ENCODE data around the gene ERCC4.

The ERCC4 gene

GRCh38 chr16:13948086-13948485 is 28.1 kb downstream of the ERCC4 start:
- H3K36me3 ChIP-seq (ENCODE audit: insufficient read depth, low read length): peaks cover 36% of the 10 kb centered on the region
- no peaks in the 10 kb centered on the region for H3K4me1 ChIP-seq (ENCODE audit: insufficient read depth, low read length)
- no peak overlapping the region for H3K27ac ChIP-seq (ENCODE audit: low read depth, low read length)
- no peak overlapping the region for H3K9ac ChIP-seq (ENCODE audit: low read depth, low read length)
- no peak overlapping the region for H3K4me3 ChIP-seq (ENCODE audit: low read length)
- H3K27me3 ChIP-seq (ENCODE audit: insufficient read depth, low read length): no peaks in the 10 kb centered on the region
- no peaks in the 10 kb centered on the region for H3K9me3 ChIP-seq (ENCODE audit: insufficient read depth, low read depth, low read length)
- 95% methylated on average over 8 of the region's 9 CpGs for WGBS

- H3K4me3 ChIP-seq (ENCODE audit: low read length): no peak overlapping the region
- WGBS: 94% methylated on average over 4 of the region's 5 CpGs
- H3K4me1 ChIP-seq (ENCODE audit: insufficient read depth, low read length): peaks cover 8% of the 10 kb centered on the region; the same call in 1 of the 2 replicates
Observed at GRCh38 chr16:13950821-13951547, 31.0 kb downstream of the ERCC4 start.

GRCh38 chr16:13951611-13952010 is 31.7 kb downstream of the ERCC4 start:
- peaks cover 14% of the 10 kb centered on the region for H3K4me1 ChIP-seq (ENCODE audit: insufficient read depth, low read length)
- no peak overlapping the region for H3K4me3 ChIP-seq (ENCODE audit: low read length)
- H3K27ac ChIP-seq (ENCODE audit: low read depth, low read length): no peak overlapping the region
- no peaks in the 10 kb centered on the region for H3K9me3 ChIP-seq (ENCODE audit: insufficient read depth, low read depth, low read length)
- no peak overlapping the region for H3K9ac ChIP-seq (ENCODE audit: low read depth, low read length)
- H3K27me3 ChIP-seq (ENCODE audit: insufficient read depth, low read length): no peaks in the 10 kb centered on the region
- H3K36me3 ChIP-seq (ENCODE audit: insufficient read depth, low read length): peaks cover 12% of the 10 kb centered on the region
- 91% methylated on average over 1 of the region's 3 CpGs for WGBS

More at GRCh38 chr16:13950821-13951547, 31.0 kb downstream of the ERCC4 start:
- Histone ChIP-seq H3K27me3 (ENCODE audit: insufficient read depth, low read length) (no peaks in the 10 kb centered on the region), H3K27ac (ENCODE audit: low read depth, low read length) (no peak overlapping the region), H3K36me3 (ENCODE audit: insufficient read depth, low read length) (peaks cover 19% of the 10 kb centered on the region), H3K9ac (ENCODE audit: low read depth, low read length) (no peak overlapping the region), H3K9me3 (ENCODE audit: insufficient read depth, low read depth, low read length) (no peaks in the 10 kb centered on the region)

GRCh38 chr16:13953501-13953900 is 33.5 kb downstream of the ERCC4 start:
- Histone ChIP-seq H3K9me3 (ENCODE audit: insufficient read depth, low read depth, low read length) (no peaks in the 10 kb centered on the region), H3K4me3 (ENCODE audit: low read length) (no peak overlapping the region), H3K27ac (ENCODE audit: low read depth, low read length) (no peak overlapping the region), H3K27me3 (ENCODE audit: insufficient read depth, low read length) (no peaks in the 10 kb centered on the region), H3K36me3 (ENCODE audit: insufficient read depth, low read length) (peaks cover 4% of the 10 kb centered on the region), H3K9ac (ENCODE audit: low read depth, low read length) (no peak overlapping the region), H3K4me1 (ENCODE audit: insufficient read depth, low read length) (peaks cover 32% of the 10 kb centered on the region)
- 88% methylated on average over 2 of the region's 2 CpGs for whole genome bisulfite sequencing

- Histone ChIP-seq H3K4me3 (ENCODE audit: low read length) (no peak overlapping the region), H3K4me1 (ENCODE audit: insufficient read depth, low read length) (peaks cover 32% of the 10 kb centered on the region), H3K27me3 (ENCODE audit: insufficient read depth, low read length) (no peaks in the 10 kb centered on the region), H3K9ac (ENCODE audit: low read depth, low read length) (peak overlapping the region; percentile 33; the same call in 1 of the 2 replicates), H3K9me3 (ENCODE audit: insufficient read depth, low read depth, low read length) (no peaks in the 10 kb centered on the region), H3K36me3 (ENCODE audit: insufficient read depth, low read length) (no peaks in the 10 kb centered on the region), H3K27ac (ENCODE audit: low read depth, low read length) (peak overlapping the region; percentile 74)
- 55% methylated on average over 13 of the region's 14 CpGs for WGBS
Observed at GRCh38 chr16:13956635-13957196, 36.8 kb downstream of the ERCC4 start.

GRCh38 chr16:13957197-13958078 is 37.5 kb downstream of the ERCC4 start:
- Histone ChIP-seq H3K9me3 (ENCODE audit: insufficient read depth, low read depth, low read length) (no peaks in the 10 kb centered on the region), H3K4me1 (ENCODE audit: insufficient read depth, low read length) (peaks cover 32% of the 10 kb centered on the region), H3K27me3 (ENCODE audit: insufficient read depth, low read length) (no peaks in the 10 kb centered on the region), H3K27ac (ENCODE audit: low read depth, low read length) (peak overlapping the region; percentile 74), H3K36me3 (ENCODE audit: insufficient read depth, low read length) (no peaks in the 10 kb centered on the region), H3K9ac (ENCODE audit: low read depth, low read length) (peak overlapping the region; percentile 39; the same call in 1 of the 2 replicates), H3K4me3 (ENCODE audit: low read length) (peak overlapping the region; percentile 13; the same call in 1 of the 2 replicates)
- WGBS: 40% methylated on average over 14 of the region's 14 CpGs

- Histone ChIP-seq H3K4me1 (ENCODE audit: insufficient read depth, low read length) (peaks cover 32% of the 10 kb centered on the region), H3K27ac (ENCODE audit: low read depth, low read length) (no peak overlapping the region), H3K9me3 (ENCODE audit: insufficient read depth, low read depth, low read length) (no peaks in the 10 kb centered on the region), H3K36me3 (ENCODE audit: insufficient read depth, low read length) (no peaks in the 10 kb centered on the region), H3K4me3 (ENCODE audit: low read length) (no peak overlapping the region), H3K9ac (ENCODE audit: low read depth, low read length) (no peak overlapping the region), H3K27me3 (ENCODE audit: insufficient read depth, low read length) (no peaks in the 10 kb centered on the region)
- WGBS: 83% methylated on average over 3 of the region's 4 CpGs
Observed at GRCh38 chr16:13958474-13958873, 38.5 kb downstream of the ERCC4 start.

GRCh38 chr16:13959626-13960025 is 39.7 kb downstream of the ERCC4 start:
- Histone ChIP-seq H3K9me3 (ENCODE audit: insufficient read depth, low read depth, low read length) (no peaks in the 10 kb centered on the region), H3K36me3 (ENCODE audit: insufficient read depth, low read length) (no peaks in the 10 kb centered on the region), H3K27me3 (ENCODE audit: insufficient read depth, low read length) (no peaks in the 10 kb centered on the region), H3K4me3 (ENCODE audit: low read length) (no peak overlapping the region), H3K9ac (ENCODE audit: low read depth, low read length) (no peak overlapping the region), H3K4me1 (ENCODE audit: insufficient read depth, low read length) (peaks cover 32% of the 10 kb centered on the region), H3K27ac (ENCODE audit: low read depth, low read length) (no peak overlapping the region)
- WGBS: 92% methylated on average over 8 of the region's 8 CpGs

- H3K4me3 ChIP-seq (ENCODE audit: low read length): no peak overlapping the region
- peaks cover 22% of the 10 kb centered on the region for H3K4me1 ChIP-seq (ENCODE audit: insufficient read depth, low read length)
- no peaks in the 10 kb centered on the region for H3K27me3 ChIP-seq (ENCODE audit: insufficient read depth, low read length)
- H3K36me3 ChIP-seq (ENCODE audit: insufficient read depth, low read length): no peaks in the 10 kb centered on the region
- no peak overlapping the region for H3K9ac ChIP-seq (ENCODE audit: low read depth, low read length)
- no peak overlapping the region for H3K27ac ChIP-seq (ENCODE audit: low read depth, low read length)
- no peaks in the 10 kb centered on the region for H3K9me3 ChIP-seq (ENCODE audit: insufficient read depth, low read depth, low read length)
- 96% methylated on average over 8 of the region's 8 CpGs for WGBS
Observed at GRCh38 chr16:13961099-13961811, 41.3 kb downstream of the ERCC4 start.

- Histone ChIP-seq H3K4me1 (ENCODE audit: insufficient read depth, low read length) (peaks cover 12% of the 10 kb centered on the region), H3K27me3 (ENCODE audit: insufficient read depth, low read length) (no peaks in the 10 kb centered on the region), H3K9me3 (ENCODE audit: insufficient read depth, low read depth, low read length) (no peaks in the 10 kb centered on the region), H3K9ac (ENCODE audit: low read depth, low read length) (no peak overlapping the region), H3K4me3 (ENCODE audit: low read length) (no peak overlapping the region), H3K36me3 (ENCODE audit: insufficient read depth, low read length) (no peaks in the 10 kb centered on the region), H3K27ac (ENCODE audit: low read depth, low read length) (no peak overlapping the region)
- WGBS: 100% methylated on average over 1 of the region's 1 CpG
Observed at GRCh38 chr16:13962232-13962631, 42.3 kb downstream of the ERCC4 start.

Data from HUES64 (cell line).